Measurements from ENCODE around the gene TSPOAP1.

Gene TSPOAP1

GRCh38 chr17:58375256-58375655 lies 46.7 kb upstream of the TSPOAP1 start:
- H3K9me3 ChIP-seq = no peaks in the 10 kb centered on the region
- intact Hi-C loops (cut with DNase I; ENCODE audit: low total_unique reads) = no loop called here
- no peak overlapping the region for H3K4me3 ChIP-seq
- no peaks in the 10 kb centered on the region for H3K27me3 ChIP-seq
- TF ChIP-seq CTCF (IDR thresholded peaks at IDR 0.05) = no peak
- H3K4me1 ChIP-seq = no peaks in the 10 kb centered on the region
- no peak overlapping the region for H3K27ac ChIP-seq
- DNase-seq = no peak
- H3K36me3 ChIP-seq = no peaks in the 10 kb centered on the region

- H3K36me3 ChIP-seq = no peaks in the 10 kb centered on the region
- no peak overlapping the region for H3K27ac ChIP-seq
- no peak for DNase-seq
- intact Hi-C loops (cut with DNase I; ENCODE audit: low total_unique reads) = no loop called here
- no peaks in the 10 kb centered on the region for H3K9me3 ChIP-seq
- H3K4me1 ChIP-seq = no peaks in the 10 kb centered on the region
- no peak overlapping the region for H3K4me3 ChIP-seq
- TF ChIP-seq CTCF (IDR thresholded peaks at IDR 0.05) = no peak
- no peaks in the 10 kb centered on the region for H3K27me3 ChIP-seq
Observed at GRCh38 chr17:58373923-58374322, 45.3 kb upstream of the TSPOAP1 start.

- no peaks in the 10 kb centered on the region for H3K36me3 ChIP-seq
- no peak for DNase-seq
- intact Hi-C loops (cut with DNase I; ENCODE audit: low total_unique reads) = no loop called here
- H3K4me1 ChIP-seq = no peaks in the 10 kb centered on the region
- no peaks in the 10 kb centered on the region for H3K27me3 ChIP-seq
- no peak for TF ChIP-seq CTCF (IDR thresholded peaks at IDR 0.05)
- no peak overlapping the region for H3K27ac ChIP-seq
- H3K9me3 ChIP-seq = no peaks in the 10 kb centered on the region
- no peak overlapping the region for H3K4me3 ChIP-seq
Observed at GRCh38 chr17:58373003-58373402, 44.4 kb upstream of the TSPOAP1 start.

- Histone ChIP-seq H3K4me1 (no peaks in the 10 kb centered on the region), H3K4me3 (no peak overlapping the region), H3K9me3 (no peaks in the 10 kb centered on the region), H3K27me3 (no peaks in the 10 kb centered on the region), H3K27ac (no peak overlapping the region), H3K36me3 (no peaks in the 10 kb centered on the region)
- no peak for DNase-seq
- TF ChIP-seq CTCF (IDR thresholded peaks at IDR 0.05) = no peak
- intact Hi-C loops (cut with DNase I; ENCODE audit: low total_unique reads) = no loop called here
Observed at GRCh38 chr17:58371300-58371950, 42.8 kb upstream of the TSPOAP1 start.

- H3K27ac ChIP-seq = no peak overlapping the region
- H3K4me1 ChIP-seq = no peaks in the 10 kb centered on the region
- H3K9me3 ChIP-seq = no peaks in the 10 kb centered on the region
- no peaks in the 10 kb centered on the region for H3K27me3 ChIP-seq
- no peaks in the 10 kb centered on the region for H3K36me3 ChIP-seq
- H3K4me3 ChIP-seq = no peak overlapping the region
- no peak for DNase-seq
- TF ChIP-seq CTCF (IDR thresholded peaks at IDR 0.05) = no peak
- intact Hi-C loops (cut with DNase I; ENCODE audit: low total_unique reads) = no loop called here
Observed at GRCh38 chr17:58370716-58371115, 42.1 kb upstream of the TSPOAP1 start.

- H3K27me3 ChIP-seq = no peaks in the 10 kb centered on the region
- H3K4me1 ChIP-seq = no peaks in the 10 kb centered on the region
- intact Hi-C loops (cut with DNase I; ENCODE audit: low total_unique reads) = no loop called here
- TF ChIP-seq CTCF (IDR thresholded peaks at IDR 0.05) = no peak
- no peaks in the 10 kb centered on the region for H3K36me3 ChIP-seq
- H3K4me3 ChIP-seq = no peak overlapping the region
- DNase-seq = no peak
- no peak overlapping the region for H3K27ac ChIP-seq
- H3K9me3 ChIP-seq = no peaks in the 10 kb centered on the region
Observed at GRCh38 chr17:58370309-58370708, 41.7 kb upstream of the TSPOAP1 start.
